Skeletal muscle satellite cell (primary cell): ENCODE measurements around the gene FAM131C.

Experiments
- H3K27me3 ChIP-seq: 2 replicates; pipeline ENCODE4 v1.7.0; 2013; ENCODE audit warnings: low read length; ENCODE audit not compliant: control insufficient read depth, insufficient read depth
- H3K36me3 ChIP-seq: 2 replicates; pipeline ENCODE4 v1.7.0; 2013; ENCODE audit warnings: mild to moderate bottlenecking, control low read depth, low read length; ENCODE audit not compliant: insufficient read depth
- H3K4me1 ChIP-seq: 2 replicates; pipeline ENCODE4 v1.7.0; 2013; ENCODE audit warnings: low read length; ENCODE audit not compliant: control insufficient read depth, insufficient read depth
- H3K4me2 ChIP-seq: 2 replicates; pipeline ENCODE4 v1.7.0; 2013; ENCODE audit warnings: mild to moderate bottlenecking, low read length
- H3K4me3 ChIP-seq: 2 replicates; pipeline ENCODE4 v1.7.0; 2013; ENCODE audit warnings: low read length
- H3K9ac ChIP-seq: 2 replicates; pipeline ENCODE4 v1.7.0; 2013; ENCODE audit warnings: mild to moderate bottlenecking, low read depth, low read length, moderate library complexity
- H3K9me3 ChIP-seq: replicated peaks from 2 replicates; pipeline ENCODE4 v1.7.0; 2013; ENCODE audit warnings: mild to moderate bottlenecking, control low read depth, low read length

Gene FAM131C

DNA sequence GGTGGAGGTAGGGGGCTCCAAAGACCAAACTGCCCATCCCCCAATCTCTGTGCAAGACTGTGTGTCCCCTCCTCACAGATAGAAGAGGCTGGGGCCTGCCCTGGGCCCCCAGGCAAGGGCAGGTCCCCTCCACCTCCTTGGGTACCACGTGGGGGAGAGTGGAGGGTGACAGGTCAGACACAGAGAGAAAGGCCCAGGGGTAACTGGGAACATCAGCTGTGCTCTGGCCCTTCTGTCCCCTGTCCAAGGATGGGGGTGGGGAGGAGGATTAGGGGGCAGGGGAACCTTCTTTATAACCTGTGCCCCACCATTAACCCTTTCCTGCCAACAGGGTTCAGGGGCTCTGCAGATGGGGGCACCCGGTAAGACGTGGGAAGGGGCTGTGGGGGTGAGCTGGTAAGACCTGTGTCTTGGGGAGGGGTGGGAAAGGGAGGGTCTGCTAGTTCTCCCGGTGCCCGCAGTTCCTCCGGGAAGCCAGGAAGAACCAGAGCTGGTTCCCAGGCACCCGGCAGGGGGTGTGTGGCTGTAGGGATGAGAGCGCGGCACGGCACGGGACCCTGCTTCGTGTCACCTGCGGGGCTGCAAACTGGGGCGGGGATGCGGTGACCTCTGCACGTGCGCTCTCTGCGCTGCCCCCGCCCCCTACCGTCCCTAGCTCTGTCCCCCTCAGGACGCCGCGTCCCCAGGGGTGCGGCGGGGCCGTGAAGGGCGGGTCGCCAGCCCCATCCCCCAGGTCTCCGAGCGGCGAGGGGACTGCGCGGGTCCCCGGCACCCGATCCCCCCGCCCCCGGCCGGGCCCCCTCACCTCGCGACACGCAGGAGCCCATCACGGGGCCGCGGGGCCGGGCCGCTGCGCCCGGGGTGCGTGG is 601 bp downstream of the FAM131C start:
- Histone ChIP-seq H3K4me3 (peak overlapping the region; percentile 60), H3K9ac (peak overlapping the region; percentile 40), H3K4me2 (peak overlapping the region; percentile 77), H3K4me1 (peaks cover 50% of the 10 kb centered on the region), H3K9me3 (no peaks in the 10 kb centered on the region), H3K27me3 (no peaks in the 10 kb centered on the region), H3K36me3 (no peaks in the 10 kb centered on the region)

DNA sequence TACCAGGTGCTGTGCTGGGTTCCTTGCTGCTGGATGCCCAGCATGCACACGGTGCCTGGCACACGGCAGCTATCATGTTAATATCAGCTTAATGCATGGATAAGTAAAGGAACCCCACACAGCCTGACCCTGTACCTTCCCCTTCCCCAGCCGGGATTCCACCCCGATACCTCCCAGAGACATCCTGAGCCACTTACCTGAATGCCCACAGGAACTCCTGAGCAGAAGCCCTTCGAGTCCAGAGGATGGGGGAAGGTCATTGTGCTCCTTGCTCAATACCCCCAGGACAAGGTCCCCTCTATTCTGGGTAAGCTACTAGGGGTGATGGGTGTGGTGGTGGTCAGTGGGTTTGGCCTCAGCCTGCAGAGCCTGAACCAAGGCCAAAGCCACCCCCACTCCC is 1.4 kb downstream of the FAM131C start:
- Histone ChIP-seq H3K27me3 (no peaks in the 10 kb centered on the region), H3K9me3 (no peaks in the 10 kb centered on the region), H3K4me3 (no peak overlapping the region), H3K4me2 (no peak overlapping the region), H3K36me3 (no peaks in the 10 kb centered on the region), H3K4me1 (peaks cover 50% of the 10 kb centered on the region), H3K9ac (no peak overlapping the region)

DNA sequence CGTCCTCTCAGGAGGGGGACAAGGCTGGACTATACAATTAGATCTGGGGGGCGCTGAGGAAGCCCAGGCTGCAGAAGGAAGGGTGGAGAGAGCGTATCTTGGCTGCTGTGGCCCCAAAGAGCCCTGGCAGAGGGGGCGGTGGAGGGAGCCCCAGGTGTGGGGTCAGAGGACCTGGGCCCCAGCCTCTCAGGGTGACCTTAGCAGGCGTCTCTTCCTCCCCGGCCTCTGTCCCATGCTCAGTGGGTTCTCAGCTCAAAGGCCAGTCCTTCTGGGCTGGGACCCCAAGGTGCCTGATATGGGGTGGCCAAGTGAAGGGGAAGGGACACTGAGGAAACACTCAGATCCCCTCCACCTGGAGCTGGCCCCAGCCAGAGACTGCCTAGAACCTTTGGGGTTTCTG is 1.8 kb downstream of the FAM131C start:
- no peak overlapping the region for H3K9ac ChIP-seq
- no peaks in the 10 kb centered on the region for H3K27me3 ChIP-seq
- no peak overlapping the region for H3K4me2 ChIP-seq
- H3K4me1 ChIP-seq: peaks cover 48% of the 10 kb centered on the region
- no peak overlapping the region for H3K4me3 ChIP-seq
- H3K9me3 ChIP-seq: no peaks in the 10 kb centered on the region
- H3K36me3 ChIP-seq: no peaks in the 10 kb centered on the region

DNA sequence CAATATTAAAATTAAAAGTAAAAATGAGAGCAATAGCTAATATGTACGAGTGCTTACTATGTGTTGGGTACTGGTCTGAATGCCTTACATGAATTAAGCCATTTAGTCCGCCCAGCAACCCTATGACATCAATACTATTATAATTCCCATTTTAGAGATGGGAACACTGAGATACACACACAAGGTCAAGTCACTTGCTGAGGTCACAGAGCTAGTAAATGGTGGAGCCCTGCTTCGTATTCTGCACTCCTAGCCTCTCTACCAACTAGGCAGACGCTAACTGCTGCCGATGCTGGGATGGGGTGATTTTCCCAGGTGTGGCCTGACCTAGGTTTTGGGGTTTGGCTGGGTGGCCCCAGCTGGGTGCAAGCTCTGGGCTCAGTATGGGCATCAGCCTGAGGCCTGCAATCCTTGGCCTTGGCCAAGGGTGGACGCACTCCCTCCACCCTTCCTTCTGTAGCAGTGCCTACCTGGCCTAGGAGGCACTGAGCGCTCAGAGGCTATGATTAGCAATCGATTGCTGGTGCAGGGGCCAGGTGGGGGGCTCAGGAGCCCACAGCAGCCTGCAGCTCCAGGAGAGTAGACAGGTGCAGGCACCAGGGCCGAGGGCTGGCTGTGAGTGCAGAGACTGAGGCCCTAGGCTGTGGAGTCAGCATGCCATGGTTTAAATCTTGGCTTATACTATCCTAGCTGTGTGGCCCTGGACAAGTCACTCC is 2.7 kb downstream of the FAM131C start:
- H3K27me3 ChIP-seq: no peaks in the 10 kb centered on the region
- peaks cover 40% of the 10 kb centered on the region for H3K4me1 ChIP-seq

DNA sequence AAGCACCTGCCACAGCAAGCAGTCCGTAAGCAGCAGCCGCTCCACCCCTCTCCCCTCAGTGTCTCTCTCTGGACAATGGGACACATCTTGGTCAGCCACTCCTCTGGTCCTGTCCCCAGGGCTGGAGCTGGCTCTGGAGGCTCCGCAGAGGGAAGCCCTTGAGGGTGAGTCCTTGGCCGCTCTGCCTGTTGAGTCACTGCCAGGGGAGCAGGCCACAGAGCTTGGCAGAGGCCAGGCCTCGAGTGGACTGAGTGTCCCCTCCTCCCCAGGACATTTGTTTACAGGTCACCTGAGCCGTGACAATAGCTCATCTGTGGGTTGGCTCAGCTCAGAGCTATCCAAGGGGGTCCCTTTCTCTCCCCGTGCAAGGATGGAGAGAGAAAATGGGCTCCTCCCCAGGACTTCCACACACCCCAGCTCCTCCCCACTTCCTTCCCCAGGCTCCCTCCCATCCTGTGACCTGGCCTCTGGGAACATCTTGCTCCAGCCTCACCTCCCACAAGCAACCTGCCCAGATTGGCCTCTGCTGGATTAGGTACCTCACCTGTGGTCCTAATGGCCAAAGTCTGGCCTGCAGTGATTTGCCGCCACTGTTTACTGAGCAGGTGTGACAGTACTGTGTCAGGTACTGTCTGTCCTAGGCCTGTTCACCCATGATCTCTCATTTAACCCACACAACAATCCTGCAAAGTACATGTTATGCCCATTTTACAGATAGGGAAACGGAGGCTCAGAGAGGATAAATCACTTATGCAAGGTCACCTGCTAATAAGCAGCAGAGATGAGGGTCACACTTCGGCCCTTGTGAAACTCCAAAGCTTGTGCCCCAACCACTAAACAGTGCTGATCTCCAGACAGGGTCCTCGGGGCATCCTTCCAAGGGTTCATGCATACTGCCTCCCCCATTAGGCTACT is 4.8 kb downstream of the FAM131C start:
- Histone ChIP-seq H3K36me3 (no peaks in the 10 kb centered on the region), H3K4me3 (no peak overlapping the region), H3K9me3 (no peaks in the 10 kb centered on the region), H3K27me3 (peaks cover 15% of the 10 kb centered on the region), H3K9ac (no peak overlapping the region), H3K4me2 (no peak overlapping the region), H3K4me1 (peaks cover 24% of the 10 kb centered on the region)

More for the DNA sequence above, 2.7 kb downstream of the FAM131C start:
- H3K4me3 ChIP-seq: no peak overlapping the region
- no peaks in the 10 kb centered on the region for H3K36me3 ChIP-seq
- no peak overlapping the region for H3K9ac ChIP-seq
- no peak overlapping the region for H3K4me2 ChIP-seq
- no peaks in the 10 kb centered on the region for H3K9me3 ChIP-seq

DNA sequence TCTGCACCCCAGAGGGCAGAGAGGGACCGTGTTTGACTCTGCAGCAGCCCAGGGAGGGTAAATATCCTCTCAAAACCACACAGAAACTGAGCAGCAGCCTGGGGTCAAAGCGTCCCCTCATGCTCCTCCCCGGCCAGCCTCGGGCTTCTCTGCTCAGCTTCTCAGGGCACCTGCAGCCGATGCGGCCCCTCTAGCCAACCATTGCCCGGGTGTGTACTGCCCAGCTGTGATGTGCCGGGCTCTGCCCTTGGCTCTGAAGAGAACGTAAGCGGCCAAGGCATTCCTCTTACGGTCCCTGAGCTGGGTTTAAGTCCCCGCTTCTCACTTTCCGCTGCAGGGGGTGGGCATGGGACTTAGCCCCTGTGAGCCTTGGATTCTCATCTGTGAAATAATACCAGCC is 5.5 kb downstream of the FAM131C start:
- no peaks in the 10 kb centered on the region for H3K36me3 ChIP-seq
- no peak overlapping the region for H3K4me3 ChIP-seq
- H3K9ac ChIP-seq: no peak overlapping the region
- no peak overlapping the region for H3K4me2 ChIP-seq
- H3K27me3 ChIP-seq: peaks cover 15% of the 10 kb centered on the region
- H3K9me3 ChIP-seq: no peaks in the 10 kb centered on the region
- H3K4me1 ChIP-seq: peaks cover 20% of the 10 kb centered on the region

DNA sequence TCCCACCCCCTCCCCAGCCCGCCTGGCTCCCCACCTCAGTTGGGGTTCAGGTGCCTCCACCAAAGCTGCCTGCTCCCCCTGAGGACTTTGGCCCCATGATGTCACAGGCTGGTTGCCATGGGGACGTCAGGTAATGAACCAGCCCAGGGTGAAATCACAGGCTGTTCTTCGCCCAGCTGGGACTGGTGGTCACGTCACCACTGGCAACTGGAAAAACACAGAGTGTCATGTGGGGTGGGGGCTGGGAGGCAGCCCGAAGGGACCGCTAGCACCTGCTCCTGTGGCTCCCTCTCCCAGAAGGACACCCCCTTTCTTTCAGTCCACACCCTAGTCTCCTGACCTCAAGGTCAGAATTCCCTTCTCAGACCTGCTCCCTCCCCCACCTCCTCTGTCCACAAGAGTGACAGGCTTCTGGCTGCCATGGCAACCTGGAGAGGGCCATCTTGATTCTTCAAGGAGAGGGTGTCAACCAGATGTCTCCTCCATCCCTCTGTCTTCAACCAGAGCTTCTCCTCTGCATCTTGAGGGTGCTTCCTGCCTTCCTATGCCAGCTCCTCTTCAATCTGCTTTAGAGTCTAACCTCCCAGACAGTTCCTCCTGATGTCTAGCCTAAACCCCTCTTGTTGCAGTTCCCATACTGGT is 6.2 kb downstream of the FAM131C start:
- no peaks in the 10 kb centered on the region for H3K9me3 ChIP-seq
- H3K36me3 ChIP-seq: no peaks in the 10 kb centered on the region
- H3K4me1 ChIP-seq: peaks cover 20% of the 10 kb centered on the region
- peaks cover 15% of the 10 kb centered on the region for H3K27me3 ChIP-seq
- no peak overlapping the region for H3K4me2 ChIP-seq
- no peak overlapping the region for H3K4me3 ChIP-seq
- H3K9ac ChIP-seq: no peak overlapping the region

DNA sequence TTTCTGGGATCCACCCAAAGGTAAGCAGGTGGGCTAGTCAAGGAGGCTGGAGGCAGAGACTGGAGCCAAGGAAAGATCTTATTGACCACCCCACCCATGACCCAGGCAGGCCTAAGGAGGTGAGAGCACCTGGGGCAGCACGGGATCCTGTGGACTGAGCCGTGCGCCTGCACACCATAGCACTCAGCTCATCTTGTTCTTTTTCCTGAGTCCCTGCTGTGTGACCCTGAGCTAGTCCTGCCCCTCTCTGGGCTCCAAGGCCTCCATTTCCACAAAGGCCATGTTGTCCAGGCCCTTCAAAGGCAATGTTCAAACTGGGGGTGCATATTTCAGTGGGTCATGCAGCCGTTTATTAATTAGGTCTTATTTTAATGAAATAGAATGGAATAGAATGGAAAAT is 7.2 kb downstream of the FAM131C start:
- Histone ChIP-seq H3K9ac (no peak overlapping the region), H3K4me3 (no peak overlapping the region), H3K36me3 (no peaks in the 10 kb centered on the region), H3K4me2 (no peak overlapping the region), H3K9me3 (no peaks in the 10 kb centered on the region), H3K27me3 (peaks cover 15% of the 10 kb centered on the region), H3K4me1 (peaks cover 20% of the 10 kb centered on the region)

DNA sequence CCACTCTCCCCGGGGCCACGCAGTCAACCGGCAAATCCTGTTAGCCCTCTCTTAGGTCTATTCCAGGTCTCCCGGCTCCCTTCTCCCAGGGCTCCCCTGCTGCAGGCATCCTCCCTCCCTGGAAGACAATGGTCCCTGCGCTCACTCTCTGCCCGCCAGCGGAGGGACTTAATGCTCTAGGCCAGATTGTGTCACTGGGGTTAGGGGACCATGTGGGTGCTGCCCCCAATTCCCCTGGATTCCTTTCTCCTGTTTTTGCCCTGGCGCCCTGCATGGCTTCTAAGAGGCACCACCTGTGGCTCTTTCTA is 8.2 kb downstream of the FAM131C start:
- peaks cover 15% of the 10 kb centered on the region for H3K27me3 ChIP-seq
- no peaks in the 10 kb centered on the region for H3K9me3 ChIP-seq
- no peaks in the 10 kb centered on the region for H3K36me3 ChIP-seq
- peaks cover 20% of the 10 kb centered on the region for H3K4me1 ChIP-seq
- no peak overlapping the region for H3K9ac ChIP-seq
- no peak overlapping the region for H3K4me2 ChIP-seq
- no peak overlapping the region for H3K4me3 ChIP-seq

DNA sequence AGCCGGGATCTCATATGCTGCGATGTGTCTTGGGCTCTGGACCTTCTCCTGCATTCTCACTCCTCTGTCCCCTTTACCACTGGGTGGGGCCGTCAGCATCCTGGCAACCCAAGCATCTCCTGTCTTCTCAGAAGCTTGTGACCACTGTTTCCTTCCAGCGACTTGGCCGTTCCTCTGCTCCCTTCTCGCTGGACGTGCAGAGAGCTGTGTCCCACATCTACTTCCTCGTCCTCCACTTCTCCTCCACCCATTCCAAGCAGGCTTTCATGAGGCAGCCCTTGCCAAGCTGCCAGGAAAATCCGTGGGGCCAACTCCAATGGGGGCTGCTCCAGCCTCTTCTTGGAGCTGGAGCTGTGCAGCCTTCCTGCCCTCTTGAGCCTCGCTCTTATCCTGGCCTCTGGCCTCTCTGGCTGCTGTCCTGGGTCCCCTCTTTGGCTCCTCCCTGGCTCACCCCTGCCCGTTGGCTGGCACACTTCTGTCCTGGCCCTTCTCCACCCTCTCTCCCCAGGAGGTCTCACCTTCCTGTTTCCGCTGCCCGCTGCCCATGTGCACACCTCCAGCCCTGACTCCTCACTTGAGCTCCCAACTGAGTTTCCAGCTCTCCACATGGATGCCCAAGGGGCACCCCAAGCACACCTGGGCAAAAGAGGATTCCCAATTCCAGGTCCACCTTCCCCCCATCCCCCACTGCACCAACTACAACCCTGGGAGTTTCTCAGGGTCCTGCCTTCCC is 8.7 kb downstream of the FAM131C start:
- H3K9ac ChIP-seq: no peak overlapping the region
- H3K4me1 ChIP-seq: peaks cover 20% of the 10 kb centered on the region
- H3K27me3 ChIP-seq: peaks cover 15% of the 10 kb centered on the region
- H3K4me2 ChIP-seq: no peak overlapping the region
- no peaks in the 10 kb centered on the region for H3K36me3 ChIP-seq
- H3K9me3 ChIP-seq: no peaks in the 10 kb centered on the region
- no peak overlapping the region for H3K4me3 ChIP-seq
